ENCODE results near the gene ADGRF1. TPM values are rescaled to one million over a fixed set of nuclear protein-coding genes. Genes with fewer than 3 reads are reported as not detected.
A peak's percentile ranks its signal among the peaks of the same experiment; 100 is the strongest.

Gene ADGRF1
- polyA plus RNA-seq, 2 of the 4 experiments (the other 2 are of a cell fraction): 0.01 TPM; not detected in 1

GRCh38 chr6:46949632-46950280, 92.4 kb downstream of the ADGRF1 start:
- no peak for TF ChIP-seq TP53 (CRISPR knock-in tag; IDR thresholded peaks at IDR 0.05)
- TF ChIP-seq, protein P1, sequence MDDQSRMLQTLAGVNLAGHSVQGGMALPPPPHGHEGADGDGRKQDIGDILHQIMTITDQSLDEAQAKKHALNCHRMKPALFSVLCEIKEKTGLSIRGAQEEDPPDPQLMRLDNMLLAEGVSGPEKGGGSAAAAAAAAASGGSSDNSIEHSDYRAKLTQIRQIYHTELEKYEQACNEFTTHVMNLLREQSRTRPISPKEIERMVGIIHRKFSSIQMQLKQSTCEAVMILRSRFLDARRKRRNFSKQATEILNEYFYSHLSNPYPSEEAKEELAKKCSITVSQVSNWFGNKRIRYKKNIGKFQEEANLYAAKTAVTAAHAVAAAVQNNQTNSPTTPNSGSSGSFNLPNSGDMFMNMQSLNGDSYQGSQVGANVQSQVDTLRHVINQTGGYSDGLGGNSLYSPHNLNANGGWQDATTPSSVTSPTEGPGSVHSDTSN (IDR thresholded peaks at IDR 0.05): no peak
- ChIA-PET POLR2A (no interaction called here), CTCF (no interaction called here)
- WGBS (ENCODE audit: missing lambda C conversion rate): 36% methylated on average over 8 of the region's 8 CpGs
- Histone ChIP-seq H3K27ac (peak overlapping the region in 1 of 2 experiments; percentile 39; a peak in 1 of 6 replicates), H3K4me3 (no peak overlapping the region), H3K4me1 (peaks cover 4% of the 10 kb centered on the region; the same call in 1 of the 3 replicates), H3K4me2 (peak overlapping the region; percentile 10; the same call in 1 of the 3 replicates), H3K9me3 (no peaks in the 10 kb centered on the region)
- peak in 1 of 2 experiments; percentile 17 for DNase-seq (ENCODE audit: low read depth in 1 of 2, low spot score in 1 of 2)
- ATAC-seq: no peak; a peak in 1 of 6 replicates
- FAIRE-seq: no peak

DNA sequence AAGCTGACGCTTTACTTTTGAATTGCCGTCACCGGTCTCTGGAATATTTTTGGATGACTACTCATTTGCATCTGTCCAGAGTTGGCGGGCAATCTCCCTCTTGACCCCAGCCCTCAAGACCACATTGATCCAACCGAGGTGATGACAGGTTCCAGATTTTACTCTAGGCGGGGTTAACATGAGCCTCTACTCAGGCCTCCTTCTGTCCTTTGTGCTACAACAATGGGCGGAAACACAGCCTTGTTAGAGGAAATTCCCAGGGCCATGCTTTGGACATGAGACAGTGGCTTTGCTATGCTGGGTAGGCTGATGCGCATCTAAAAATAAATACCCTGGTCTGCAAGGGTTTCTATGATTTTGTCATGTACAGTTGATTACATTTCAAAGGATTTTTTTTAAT, 93.4 kb downstream of the ADGRF1 start:
- no peak overlapping the region for H3K4me2 ChIP-seq
- ChIA-PET CTCF (no interaction called here), POLR2A (no interaction called here)
- no peaks in the 10 kb centered on the region for H3K9me3 ChIP-seq
- WGBS (ENCODE audit: missing lambda C conversion rate): 84% methylated on average over 8 of the region's 8 CpGs
- H3K4me1 ChIP-seq: peaks cover 4% of the 10 kb centered on the region; the same call in 1 of the 3 replicates
- FAIRE-seq: no peak
- no peak for ATAC-seq
- H3K4me3 ChIP-seq: no peak overlapping the region
- TF ChIP-seq CBX8 (IDR thresholded peaks at IDR 0.05) (no peak), ESRRA (IDR thresholded peaks at IDR 0.05; ENCODE audit: borderline replicate concordance, low read length) (no peak), RFX5 (IDR thresholded peaks at IDR 0.05) (no peak), TFCP2L1 (CRISPR knock-in tag; IDR thresholded peaks at IDR 0.05) (no peak), ZNF302 (CRISPR knock-in tag; IDR thresholded peaks at IDR 0.05) (no peak), ZFP36 (IDR thresholded peaks at IDR 0.05; ENCODE audit: borderline replicate concordance, partially characterized antibody) (no peak), MYC (IDR thresholded peaks at IDR 0.05; ENCODE audit: borderline replicate concordance, low read length) (no peak), FOXS1 (CRISPR knock-in tag; IDR thresholded peaks at IDR 0.05) (no peak), ZSCAN20 (CRISPR knock-in tag; IDR thresholded peaks at IDR 0.05) (no peak), CEBPB (IDR thresholded peaks at IDR 0.05) (no peak), FOSL2 (IDR thresholded peaks at IDR 0.05) (no peak), FOSL2 (CRISPR knock-in tag; IDR thresholded peaks at IDR 0.05) (no peak), MAZ (IDR thresholded peaks at IDR 0.05; ENCODE audit: borderline replicate concordance, low read depth, low read length) (no peak), RCOR1 (IDR thresholded peaks at IDR 0.05; ENCODE audit: low read depth, low read length) (no peak), SREBF2 (IDR thresholded peaks at IDR 0.05) (no peak), EP300 (IDR thresholded peaks at IDR 0.05) (no peak)
- TF ChIP-seq, protein P2, sequence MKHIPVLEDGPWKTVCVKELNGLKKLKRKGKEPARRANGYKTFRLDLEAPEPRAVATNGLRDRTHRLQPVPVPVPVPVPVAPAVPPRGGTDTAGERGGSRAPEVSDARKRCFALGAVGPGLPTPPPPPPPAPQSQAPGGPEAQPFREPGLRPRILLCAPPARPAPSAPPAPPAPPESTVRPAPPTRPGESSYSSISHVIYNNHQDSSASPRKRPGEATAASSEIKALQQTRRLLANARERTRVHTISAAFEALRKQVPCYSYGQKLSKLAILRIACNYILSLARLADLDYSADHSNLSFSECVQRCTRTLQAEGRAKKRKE (CRISPR knock-in tag; IDR thresholded peaks at IDR 0.05; ENCODE audit: low read depth): no peak
- TF ChIP-seq, protein P3, sequence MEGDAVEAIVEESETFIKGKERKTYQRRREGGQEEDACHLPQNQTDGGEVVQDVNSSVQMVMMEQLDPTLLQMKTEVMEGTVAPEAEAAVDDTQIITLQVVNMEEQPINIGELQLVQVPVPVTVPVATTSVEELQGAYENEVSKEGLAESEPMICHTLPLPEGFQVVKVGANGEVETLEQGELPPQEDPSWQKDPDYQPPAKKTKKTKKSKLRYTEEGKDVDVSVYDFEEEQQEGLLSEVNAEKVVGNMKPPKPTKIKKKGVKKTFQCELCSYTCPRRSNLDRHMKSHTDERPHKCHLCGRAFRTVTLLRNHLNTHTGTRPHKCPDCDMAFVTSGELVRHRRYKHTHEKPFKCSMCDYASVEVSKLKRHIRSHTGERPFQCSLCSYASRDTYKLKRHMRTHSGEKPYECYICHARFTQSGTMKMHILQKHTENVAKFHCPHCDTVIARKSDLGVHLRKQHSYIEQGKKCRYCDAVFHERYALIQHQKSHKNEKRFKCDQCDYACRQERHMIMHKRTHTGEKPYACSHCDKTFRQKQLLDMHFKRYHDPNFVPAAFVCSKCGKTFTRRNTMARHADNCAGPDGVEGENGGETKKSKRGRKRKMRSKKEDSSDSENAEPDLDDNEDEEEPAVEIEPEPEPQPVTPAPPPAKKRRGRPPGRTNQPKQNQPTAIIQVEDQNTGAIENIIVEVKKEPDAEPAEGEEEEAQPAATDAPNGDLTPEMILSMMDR (IDR thresholded peaks at IDR 0.05): no peak
- TF ChIP-seq, protein P4, sequence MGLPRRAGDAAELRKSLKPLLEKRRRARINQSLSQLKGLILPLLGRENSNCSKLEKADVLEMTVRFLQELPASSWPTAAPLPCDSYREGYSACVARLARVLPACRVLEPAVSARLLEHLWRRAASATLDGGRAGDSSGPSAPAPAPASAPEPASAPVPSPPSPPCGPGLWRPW (IDR thresholded peaks at IDR 0.05): no peak
- TF ChIP-seq, protein P5, sequence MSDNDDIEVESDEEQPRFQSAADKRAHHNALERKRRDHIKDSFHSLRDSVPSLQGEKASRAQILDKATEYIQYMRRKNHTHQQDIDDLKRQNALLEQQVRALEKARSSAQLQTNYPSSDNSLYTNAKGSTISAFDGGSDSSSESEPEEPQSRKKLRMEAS (IDR thresholded peaks at IDR 0.05): no peak
- no peak for DNase-seq (ENCODE audit: low read depth in 1 of 2, low spot score in 1 of 2)
- H3K27ac ChIP-seq: peak overlapping the region in 1 of 2 experiments; percentile 39; a peak in 1 of 6 replicates

Other genes with a start within 250 kb of the ADGRF1 start
- gene MEP1A, start 248.9 kb downstream of the ADGRF1 start, polyA plus RNA-seq (2011; rRNA removed): not detected in 2 replicates
- not detected in 3 replicates for gene MEP1A, start 248.9 kb downstream of the ADGRF1 start, polyA plus RNA-seq (2017; fragmentation: RNase III; extraction: RNeasy Plus Mini Kit Qiagen cat#74134 plus additional on column Dnase treatment)
- not detected in 2 replicates for gene ADGRF5, start 120.4 kb downstream of the ADGRF1 start, polyA plus RNA-seq (2011; rRNA removed)
- gene ADGRF5, start 120.4 kb downstream of the ADGRF1 start, polyA plus RNA-seq (2017; fragmentation: RNase III; extraction: RNeasy Plus Mini Kit Qiagen cat#74134 plus additional on column Dnase treatment): not detected in 3 replicates

All from A549 (cell line).